Activated CD4-positive, CD25-positive, alpha-beta regulatory T cell treated with anti-CD3 and anti-CD28 coated beads, Interleukin-2, amount 50 U/mL, for 72 hours (primary cell): ENCODE results near the gene BAG3.
"Not testable (repeated sequence)": the region's sequence is repeated elsewhere in the genome, so short reads cannot be mapped to it uniquely, and the experiment has no call there.

ENCODE experiments used
- DNase-seq: peaks from one replicate; pipeline ENCODE4 v3.0.0; 2021

BAG3 gene

GRCh38 chr10:119694608-119695007, 43.4 kb downstream of the BAG3 start:
- DNase-seq = peak; percentile 15

DNA sequence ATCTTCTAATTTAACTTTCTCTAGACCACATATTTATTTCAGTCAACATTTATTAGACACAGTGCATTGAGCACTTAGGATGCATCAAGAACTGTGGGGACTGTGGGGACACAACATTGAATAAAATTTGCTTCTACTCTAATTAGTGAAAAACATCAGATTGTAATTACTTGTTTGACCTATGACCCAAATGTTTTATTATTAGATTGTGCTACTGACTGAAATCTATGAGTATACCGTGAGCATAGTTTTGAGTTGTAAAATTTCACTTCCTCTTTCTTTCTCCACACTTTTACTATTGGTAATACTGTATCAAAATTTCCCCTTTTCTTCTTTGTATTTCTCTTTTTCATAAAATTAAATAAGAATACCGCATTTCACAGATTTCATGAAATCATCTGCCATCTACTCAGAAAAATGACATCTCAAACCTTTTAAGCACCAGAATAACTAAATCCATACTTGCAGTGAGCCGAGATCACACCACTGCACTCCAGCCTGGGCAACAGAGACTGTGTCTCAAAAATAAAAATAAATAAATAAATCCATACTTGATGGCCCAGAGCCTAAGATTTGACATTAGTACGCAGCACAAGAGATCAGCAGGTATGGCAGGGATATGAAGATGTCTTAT, 49.3 kb downstream of the BAG3 start:
- no peak for DNase-seq

GRCh38 chr10:119701861-119702260, 50.7 kb downstream of the BAG3 start:
- no peak for DNase-seq

DNA sequence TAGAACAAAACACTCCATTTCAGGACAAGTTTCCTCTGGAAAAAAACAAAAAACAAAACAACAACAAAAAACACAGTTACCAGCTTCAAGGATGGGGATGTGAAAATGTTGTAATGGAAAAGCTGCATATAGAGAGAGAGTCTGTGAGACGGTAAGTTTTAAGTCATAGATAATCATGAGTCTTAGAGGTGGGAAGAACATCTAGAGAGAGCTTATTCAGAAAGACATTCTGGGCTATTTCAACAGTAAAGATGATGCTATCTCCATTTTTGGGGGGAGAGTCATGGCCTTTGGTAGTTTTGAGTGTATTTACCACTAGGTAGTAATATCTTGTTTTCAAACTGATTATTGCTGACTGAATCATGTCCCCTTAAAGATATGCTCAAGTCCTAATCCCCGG, 51.4 kb downstream of the BAG3 start:
- DNase-seq = no peak

DNA sequence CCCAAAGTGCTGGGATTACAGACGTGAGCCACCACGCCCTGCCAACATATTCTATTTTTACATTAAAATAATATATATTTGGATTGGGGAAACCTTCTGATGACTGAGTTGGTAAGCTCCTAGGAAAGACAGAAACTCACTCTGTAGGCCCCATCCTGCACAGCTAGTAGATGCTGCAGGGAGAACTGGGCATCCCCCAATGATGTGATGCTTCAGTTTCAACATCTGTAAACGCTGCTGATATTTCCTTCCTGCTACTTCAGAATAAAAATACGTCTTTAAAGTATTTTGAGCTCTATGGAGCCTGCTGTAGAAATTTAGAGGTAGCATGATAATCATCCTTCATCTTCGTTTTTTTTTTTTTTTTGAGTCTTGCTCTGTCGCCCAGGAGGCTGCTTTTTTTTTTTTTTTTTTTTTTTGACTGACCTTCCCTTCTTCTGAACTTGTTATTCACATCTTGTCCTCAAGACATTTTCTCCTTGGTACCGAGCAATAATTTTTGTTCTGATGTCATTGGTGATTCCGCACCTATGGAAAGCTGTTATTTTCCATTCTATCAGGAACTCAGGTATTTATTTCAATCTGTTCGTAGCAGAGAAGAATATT, 52.8 kb downstream of the BAG3 start:
- no peak for DNase-seq

- DNase-seq = no peak
Measured at GRCh38 chr10:119705434-119705831, 54.3 kb downstream of the BAG3 start.

DNA sequence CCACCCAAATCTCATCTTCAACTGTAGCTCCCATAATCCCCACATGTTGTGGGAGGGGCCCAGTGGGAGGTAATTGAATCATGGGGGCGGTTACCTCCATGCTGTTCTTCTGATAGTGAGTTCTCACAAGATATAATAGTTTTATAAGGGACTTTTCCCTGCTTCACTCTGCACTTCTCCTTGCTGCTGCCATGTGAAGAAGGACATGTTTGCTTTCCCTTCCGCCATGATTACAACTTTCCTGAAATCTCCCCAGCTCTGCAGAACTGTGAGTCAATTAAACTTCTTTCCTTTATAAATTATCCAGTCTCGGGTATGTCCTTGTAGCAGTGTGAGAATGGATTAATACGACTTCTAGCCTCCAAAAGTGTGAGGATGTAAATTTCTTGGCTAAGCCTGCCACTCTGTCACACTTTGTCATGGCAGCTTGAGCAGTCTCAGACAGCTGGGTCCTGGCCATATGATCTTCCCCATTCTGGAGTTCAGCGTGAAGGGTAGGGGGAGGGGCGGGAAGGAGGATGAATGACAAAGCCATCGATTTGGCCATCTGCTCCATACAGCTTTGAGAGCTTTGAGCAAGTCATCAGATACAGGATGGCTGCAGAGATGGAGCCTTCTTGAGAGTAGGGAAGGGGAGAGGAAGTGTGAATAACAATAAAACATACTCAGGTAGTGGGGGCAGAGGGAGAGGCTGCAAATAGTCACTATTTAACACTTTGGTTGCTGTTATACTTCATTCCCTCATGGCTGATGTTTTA, 55.5 kb downstream of the BAG3 start:
- no peak for DNase-seq

- DNase-seq = not testable (repeated sequence)
Measured at GRCh38 chr10:119707331-119707730, 56.2 kb downstream of the BAG3 start.

DNA sequence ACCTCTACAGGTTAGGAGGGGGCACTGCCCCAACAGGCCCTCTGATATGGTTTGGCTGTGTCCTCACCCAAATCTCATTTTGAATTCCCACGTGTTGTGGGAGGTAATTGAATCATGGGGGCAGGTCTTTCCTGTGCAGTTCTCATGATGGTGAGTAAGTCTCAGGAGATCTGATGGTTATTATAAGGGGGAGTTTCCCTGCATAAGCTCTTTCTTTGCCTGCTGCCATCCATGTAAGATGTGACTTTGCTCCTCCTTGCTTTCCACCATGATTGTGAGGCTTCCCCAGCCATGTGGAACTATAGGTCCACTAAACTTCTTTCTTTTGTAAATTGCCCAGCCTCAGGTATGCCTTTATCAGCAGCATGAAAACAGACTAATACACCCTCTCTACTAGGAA, 59.8 kb downstream of the BAG3 start:
- DNase-seq = not testable (repeated sequence)

GRCh38 chr10:119713744-119714483, 62.7 kb downstream of the BAG3 start:
- DNase-seq = no peak

GRCh38 chr10:119714484-119714816, 63.3 kb downstream of the BAG3 start:
- DNase-seq = no peak

DNA sequence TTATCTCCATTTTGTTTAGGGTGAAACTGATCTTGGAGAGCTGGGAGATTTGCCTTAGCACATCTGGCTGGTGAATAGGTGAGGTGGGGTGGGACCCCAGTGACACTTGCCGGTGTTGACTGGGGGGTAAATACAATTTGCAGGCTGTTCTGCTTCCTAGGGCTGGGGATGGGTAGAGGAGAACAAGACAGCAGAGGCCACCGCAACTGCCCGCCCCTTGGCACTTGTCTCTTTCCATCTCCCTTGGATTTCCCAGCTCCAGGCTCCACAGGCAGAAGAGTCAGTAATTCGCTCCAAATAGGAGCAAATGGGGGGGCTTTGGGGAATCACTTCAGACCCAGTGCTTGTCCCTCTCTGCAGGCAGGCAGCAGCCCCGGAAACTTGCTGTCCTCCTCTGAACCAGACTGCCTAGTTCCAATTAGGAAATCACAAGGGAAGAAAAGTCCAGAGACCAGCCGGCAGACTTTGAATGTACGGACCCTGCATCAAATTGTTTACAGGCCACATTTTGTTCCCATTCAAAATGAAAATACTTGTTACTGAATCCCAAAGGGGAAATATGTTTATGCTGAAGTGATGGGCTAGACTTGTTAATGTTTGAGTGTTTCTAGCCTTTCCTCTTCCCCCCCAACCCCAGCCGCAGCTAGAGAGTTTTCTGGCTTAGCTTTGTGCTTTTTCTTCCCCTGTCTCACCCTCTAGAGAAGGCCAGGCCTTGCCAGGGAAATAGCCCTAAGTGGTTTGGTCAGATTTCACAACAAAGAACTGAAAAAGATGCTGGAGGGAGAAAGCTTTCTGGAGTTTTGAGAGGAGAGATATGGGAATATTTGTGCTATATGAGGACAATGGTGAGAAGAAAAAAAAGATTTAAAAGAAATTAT, 64.7 kb downstream of the BAG3 start:
- no peak for DNase-seq

DNA sequence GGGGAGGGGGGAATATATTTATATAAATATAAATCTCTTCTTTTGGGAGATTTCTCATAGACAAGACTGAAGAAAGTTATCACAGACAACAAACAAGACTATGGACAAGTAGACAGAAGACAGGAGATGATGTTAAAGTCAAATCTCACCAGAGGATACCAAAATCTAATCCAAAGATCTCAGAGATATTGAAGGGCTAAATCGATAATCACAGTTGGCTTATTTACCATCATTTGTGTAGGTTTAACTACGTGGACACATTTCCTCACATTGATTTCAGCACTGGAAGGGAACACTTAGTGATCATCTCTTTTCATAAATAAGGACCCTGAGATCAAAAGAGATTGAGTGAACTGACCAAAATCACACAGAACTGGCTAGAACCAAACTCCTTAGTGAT, 72.0 kb downstream of the BAG3 start:
- DNase-seq = no peak

- no peak for DNase-seq
Measured at GRCh38 chr10:119723624-119724023, 72.4 kb downstream of the BAG3 start.

- DNase-seq = no peak
Measured at GRCh38 chr10:119724593-119725516, 73.7 kb downstream of the BAG3 start.

DNA sequence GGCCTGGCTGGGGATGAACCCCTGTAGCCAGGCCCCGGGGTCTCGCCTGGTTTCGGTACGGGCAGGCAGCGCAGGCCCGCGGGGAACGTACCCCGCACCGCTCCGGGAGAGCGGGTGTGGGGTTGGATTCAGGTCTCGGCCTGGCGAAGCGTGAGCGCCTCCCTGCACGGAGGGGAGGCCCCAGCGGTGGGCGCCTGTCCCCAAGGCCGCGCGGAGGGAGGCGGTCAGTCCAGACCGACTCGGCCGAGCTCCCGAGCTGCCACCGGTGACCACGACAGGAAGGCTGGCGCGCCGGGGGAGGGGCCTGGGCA, 74.3 kb downstream of the BAG3 start:
- DNase-seq = no peak

- DNase-seq = peak; percentile 100
Measured at GRCh38 chr10:119725828-119726675, 74.9 kb downstream of the BAG3 start, which contains the start of gene INPP5F. TSS of gene INPP5F (plus strand) at chr10:119726050. CDS start at chr10:119726263, 213 bp downstream.

GRCh38 chr10:119726676-119727261, 75.6 kb downstream of the BAG3 start:
- no peak for DNase-seq
